ENCODE data around the gene SFXN3.
A peak's percentile ranks its signal among the peaks of the same experiment; 100 is the strongest.
"Not testable (repeated sequence)": the region's sequence is repeated elsewhere in the genome, so short reads cannot be mapped to it uniquely, and the experiment has no call there.

Gene SFXN3

GRCh38 chr10:101015582-101015973 is 15.5 kb upstream of the SFXN3 start:
- no peak for DNase-seq

- no peak for DNase-seq
Measured at GRCh38 chr10:101016814-101017213, 14.2 kb upstream of the SFXN3 start.

GRCh38 chr10:101018118-101018599 is 12.9 kb upstream of the SFXN3 start:
- no peak for DNase-seq

- DNase-seq: peak in 11 of 14 donors; percentile 18 to 77 (median 56)
Measured at GRCh38 chr10:101018600-101019439, 12.2 kb upstream of the SFXN3 start.

GRCh38 chr10:101019440-101019703 is 11.7 kb upstream of the SFXN3 start:
- no peak for DNase-seq

GRCh38 chr10:101020427-101021075 is 10.5 kb upstream of the SFXN3 start:
- DNase-seq: no peak

GRCh38 chr10:101021239-101021638 is 9.8 kb upstream of the SFXN3 start:
- no peak for DNase-seq

GRCh38 chr10:101021692-101022251 is 9.3 kb upstream of the SFXN3 start:
- DNase-seq: no peak

- no peak for DNase-seq
Measured at GRCh38 chr10:101022967-101023705, 7.9 kb upstream of the SFXN3 start.

- DNase-seq: no peak
Measured at GRCh38 chr10:101027106-101027720, 3.8 kb upstream of the SFXN3 start.

GRCh38 chr10:101028446-101029337 is 2.3 kb upstream of the SFXN3 start:
- DNase-seq: no peak

GRCh38 chr10:101029520-101030295 is 1.3 kb upstream of the SFXN3 start:
- peak in 1 of 14 donors; percentile 18 for DNase-seq

GRCh38 chr10:101030496-101031127 is 422 bp upstream of the SFXN3 start:
- DNase-seq: peak in 2 of 14 donors; percentile 53 to 59

GRCh38 chr10:101031796-101032636 is 982 bp downstream of the SFXN3 start:
- DNase-seq: peak; percentile 31 to 89 (median 82)

- DNase-seq: peak in 8 of 14 donors; percentile 66 to 90 (median 79)
Measured at GRCh38 chr10:101032637-101033224, 1.7 kb downstream of the SFXN3 start.

- DNase-seq: no peak
Measured at GRCh38 chr10:101033276-101033675, 2.2 kb downstream of the SFXN3 start.

GRCh38 chr10:101034404-101034803 is 3.4 kb downstream of the SFXN3 start:
- DNase-seq: not testable (repeated sequence)

GRCh38 chr10:101035314-101035713 is 4.3 kb downstream of the SFXN3 start:
- DNase-seq: no peak

Data from C1 segment of cervical spinal cord (tissue), 14 donors.